ENCODE measurements around the gene ALAS2.
A peak's percentile ranks its signal among the peaks of the same experiment; 100 is the strongest.
"Not testable (repeated sequence)": the region's sequence is repeated elsewhere in the genome, so short reads cannot be mapped to it uniquely, and the experiment has no call there.

ALAS2 gene

GRCh38 chrX:55005256-55005655 lies 25.5 kb downstream of the ALAS2 start:
- FAIRE-seq = no peak

- no peak for FAIRE-seq
Observed at GRCh38 chrX:55004231-55004630, 26.5 kb downstream of the ALAS2 start.

GRCh38 chrX:54999717-55000598 lies 30.8 kb downstream of the ALAS2 start, which contains the start of gene APEX2:
APEX2 (plus strand) TSS chrX:55000363; CDS start chrX:55000423, 60 bp downstream.
- FAIRE-seq = peak; percentile 65

DNA sequence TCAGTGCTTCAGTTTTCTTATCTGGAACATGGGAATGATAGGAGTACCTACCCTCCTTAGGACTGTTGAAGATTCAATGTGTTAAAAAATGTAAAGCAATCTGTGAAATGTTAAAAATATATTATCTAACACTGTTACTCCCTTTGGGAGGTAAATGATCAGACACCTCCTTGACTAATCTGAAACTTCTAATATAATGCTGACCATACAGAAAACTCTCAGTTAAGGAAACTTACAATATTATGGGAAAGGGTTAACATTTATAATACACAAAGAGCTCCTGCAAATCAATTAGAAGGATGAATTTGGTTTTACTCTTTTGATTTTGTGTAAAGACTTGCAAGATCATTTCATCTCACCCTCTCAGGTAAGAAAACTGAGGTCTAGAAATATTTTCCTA lies 35.2 kb downstream of the ALAS2 start:
- no peak for FAIRE-seq

- FAIRE-seq = no peak
Observed at GRCh38 chrX:54994668-54995351, 36.0 kb downstream of the ALAS2 start.

- no peak for FAIRE-seq
Observed at GRCh38 chrX:54994099-54994498, 36.7 kb downstream of the ALAS2 start, which contains the start of gene PFKFB1. PFKFB1 (minus strand) TSS chrX:54994188; CDS start chrX:54994007, 181 bp downstream.

DNA sequence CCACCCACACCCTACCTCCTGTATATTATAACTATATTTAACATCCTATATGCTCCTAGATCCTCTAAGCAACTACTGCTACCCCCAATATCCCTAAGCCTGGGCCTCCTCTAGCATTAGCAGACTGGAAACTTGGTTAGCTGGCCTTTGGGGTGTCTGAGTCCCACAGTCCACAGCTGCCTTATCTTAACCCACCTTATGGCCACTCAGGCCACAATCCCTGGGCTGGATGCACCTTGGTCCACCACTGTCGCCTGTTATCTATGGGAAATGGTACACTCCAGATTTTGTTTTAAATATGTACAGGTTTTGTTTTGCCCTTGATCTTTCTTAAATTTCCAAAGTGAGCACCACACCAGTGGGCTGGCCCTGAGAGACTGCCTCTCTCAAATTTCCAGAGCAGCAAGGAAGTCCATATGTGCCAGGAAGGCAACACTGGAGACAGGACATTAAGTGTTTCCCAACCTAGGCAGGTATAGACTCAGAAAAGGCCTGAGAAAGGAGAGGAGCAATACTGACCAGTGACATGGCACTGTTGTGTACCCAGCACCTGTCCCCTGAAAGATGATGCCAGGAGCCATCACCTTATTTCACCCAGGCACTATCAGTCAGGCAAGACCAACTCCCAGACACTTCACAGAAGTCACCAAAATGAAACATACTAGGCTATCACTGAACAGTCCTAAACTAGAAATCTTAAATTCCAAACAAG lies 37.7 kb downstream of the ALAS2 start:
- FAIRE-seq = no peak

- no peak for FAIRE-seq
Observed at GRCh38 chrX:54991706-54992105, 39.1 kb downstream of the ALAS2 start.

- not testable (repeated sequence) for FAIRE-seq
Observed at GRCh38 chrX:54983306-54983705, 47.5 kb downstream of the ALAS2 start.

DNA sequence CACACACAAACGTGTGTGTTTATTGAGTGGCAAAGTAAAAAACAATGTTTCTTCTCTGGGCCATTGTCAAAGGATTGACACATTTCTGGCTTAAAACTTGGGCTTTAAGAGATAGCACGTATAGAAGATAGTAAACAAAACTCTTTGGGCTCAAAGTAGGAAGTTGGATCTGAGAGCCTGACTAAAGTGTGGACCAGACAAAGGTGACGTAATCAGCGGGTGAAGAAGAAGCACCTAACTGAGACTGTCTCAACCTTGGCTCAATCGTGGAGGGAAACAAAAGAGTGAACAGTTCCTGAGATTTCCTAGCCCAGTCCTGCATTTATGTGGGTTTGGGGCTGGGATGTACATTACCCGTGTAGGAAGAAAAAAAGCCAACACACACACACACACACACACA lies 50.4 kb downstream of the ALAS2 start:
- FAIRE-seq = no peak

DNA sequence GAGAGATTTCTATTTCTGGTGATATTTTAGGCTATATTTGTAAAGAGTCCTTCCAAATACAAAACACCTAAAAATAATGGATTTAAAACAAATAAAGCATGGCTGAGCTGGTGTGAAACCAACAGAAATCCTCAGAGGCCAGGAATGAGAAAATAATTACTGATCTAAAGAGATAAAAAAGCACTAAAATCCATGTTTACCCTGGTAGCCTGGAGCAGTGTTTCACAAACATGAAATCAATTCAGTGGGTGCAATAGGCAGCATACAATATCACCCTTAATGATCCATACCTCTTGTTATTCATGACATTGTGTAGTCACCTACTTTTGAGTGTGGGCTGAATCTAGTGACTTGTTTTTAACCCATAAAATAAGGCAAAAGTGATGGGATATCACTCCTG lies 51.3 kb downstream of the ALAS2 start:
- no peak for FAIRE-seq

DNA sequence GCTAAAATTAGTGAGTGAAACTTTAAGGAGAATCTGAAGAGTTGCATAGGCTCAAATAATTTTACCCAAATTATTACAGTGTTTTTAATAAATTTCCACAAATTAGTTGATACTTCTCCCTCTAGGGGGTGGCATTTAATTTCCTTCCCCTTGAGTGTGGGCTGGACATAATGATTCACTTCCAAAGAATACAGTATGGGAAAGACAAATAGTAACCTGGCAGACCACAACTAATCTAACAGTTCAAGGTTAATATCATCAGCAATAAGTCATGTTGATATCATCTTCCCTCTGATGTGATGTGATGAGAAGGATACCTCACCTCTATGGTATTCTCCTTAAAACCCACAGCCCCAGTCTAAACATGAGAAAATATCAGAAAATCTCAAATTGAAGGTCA lies 52.3 kb downstream of the ALAS2 start:
- no peak for FAIRE-seq

DNA sequence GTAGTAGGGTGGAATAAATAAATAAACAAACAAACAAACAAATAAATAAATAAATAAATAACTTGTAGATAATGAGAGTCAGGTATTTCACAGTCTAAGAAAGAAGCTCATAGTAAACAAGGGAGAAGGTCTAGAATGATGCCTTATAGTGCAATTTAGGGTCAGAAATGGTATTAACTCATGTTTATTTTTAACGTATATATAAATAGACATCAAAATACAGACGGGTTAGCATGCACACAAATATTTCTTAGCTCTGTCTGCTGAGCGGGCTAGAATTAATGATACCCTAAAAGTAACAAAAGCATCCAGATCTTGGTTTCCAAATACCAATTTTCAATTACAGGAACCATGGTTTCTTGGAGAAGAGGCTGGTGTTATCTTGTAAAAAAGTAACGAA lies 53.4 kb downstream of the ALAS2 start:
- no peak for FAIRE-seq

DNA sequence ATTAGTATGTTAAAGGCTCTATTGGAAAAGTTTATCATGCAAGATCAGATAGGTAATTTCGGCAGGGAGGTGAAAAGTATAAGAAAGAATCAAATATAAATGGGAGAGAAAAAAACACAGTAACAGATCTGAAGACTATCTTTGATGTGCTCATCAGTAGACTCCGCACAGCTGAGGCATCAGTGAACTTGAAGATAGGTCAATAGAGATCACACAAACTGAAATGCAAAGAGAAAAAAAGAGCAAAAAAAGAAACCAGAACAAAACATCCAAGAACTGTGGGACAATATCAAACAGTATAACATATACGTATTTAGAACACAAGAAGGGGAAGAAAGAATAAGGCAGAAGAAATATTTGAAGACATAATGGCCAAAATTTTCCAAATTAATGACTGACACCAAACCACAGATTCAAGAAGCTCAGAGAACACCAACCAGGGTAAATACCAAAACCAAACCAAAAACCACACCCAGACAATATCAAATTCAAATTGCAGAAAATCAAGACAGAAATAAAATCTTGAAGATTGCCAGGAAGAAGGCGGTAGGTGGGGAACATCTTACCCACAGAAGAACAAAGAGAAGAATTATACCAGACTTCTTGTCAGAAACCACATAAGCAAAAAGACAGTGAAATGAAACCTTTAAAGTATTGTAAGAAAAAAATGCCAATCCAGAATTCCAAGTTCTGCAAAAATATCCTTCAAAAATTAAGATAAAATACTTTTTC lies 65.8 kb downstream of the ALAS2 start:
- no peak for FAIRE-seq

DNA sequence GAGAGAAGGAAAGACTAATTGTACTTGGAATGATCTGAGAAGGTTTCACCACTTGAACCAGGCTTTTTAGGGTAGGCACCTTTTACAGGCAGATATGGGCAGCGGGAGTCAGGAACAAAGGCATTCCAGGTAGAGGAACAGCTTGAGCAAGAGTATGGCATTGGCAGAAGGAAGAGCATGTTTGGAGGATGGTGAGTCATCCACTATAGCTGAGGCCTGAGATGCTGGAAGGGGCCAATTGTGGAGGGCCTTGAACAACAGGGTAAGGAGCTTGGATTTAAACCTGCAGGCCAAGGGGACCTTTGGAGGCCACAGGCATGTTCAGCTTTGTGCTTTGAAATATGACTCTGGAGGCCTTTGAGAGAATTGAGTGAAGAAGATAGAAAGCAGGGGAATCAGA lies 69.0 kb downstream of the ALAS2 start:
- FAIRE-seq = no peak
